ENCODE data around the gene SLC51B.
"Not testable (repeated sequence)": the region's sequence is repeated elsewhere in the genome, so short reads cannot be mapped to it uniquely, and the experiment has no call there.

SLC51B gene

DNA sequence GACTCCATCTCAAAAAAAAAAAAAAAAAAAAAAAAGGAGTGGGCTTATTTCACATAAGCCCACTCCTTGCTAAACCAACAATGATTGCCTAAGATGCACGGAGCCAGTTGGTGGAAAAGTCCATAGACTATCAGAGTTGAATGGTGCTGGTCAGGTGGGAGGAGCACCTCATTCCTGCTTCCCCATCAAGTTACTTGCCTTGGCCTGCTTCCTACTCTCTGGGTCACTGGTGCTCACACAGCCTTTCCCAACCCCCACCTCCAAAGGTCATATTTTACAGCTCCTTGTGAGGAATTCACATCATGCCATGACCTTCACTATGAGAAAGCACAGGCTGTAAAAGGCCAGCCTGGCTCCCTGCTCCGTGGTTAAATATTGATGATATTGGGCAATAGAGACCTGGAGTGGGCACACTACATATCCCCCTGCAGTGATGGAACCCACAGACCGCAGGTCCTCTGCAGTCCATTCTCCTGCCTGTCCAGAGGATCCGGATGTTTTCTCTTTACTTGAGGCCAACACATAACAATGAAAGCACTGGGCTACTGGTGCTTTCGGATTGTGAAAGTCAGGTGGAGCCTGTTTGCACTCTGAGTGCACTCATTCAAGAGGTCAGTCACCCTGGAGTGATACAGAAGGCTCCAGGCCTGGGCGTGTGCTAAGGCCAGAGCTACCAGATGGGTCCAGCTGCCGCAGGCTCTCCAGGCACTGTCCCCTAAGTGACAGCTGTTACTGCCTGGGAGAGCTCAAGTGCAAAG is at the start of gene SLC51B:
Gene SLC51B, plus strand, starts transcription at position 664 of the 758 bp plus-strand sequence. CDS start 4,618 bp downstream, outside the sequence.
- DNase-seq (ENCODE audit: low read depth in 1 of 2, low spot score in 1 of 2), result no peak

DNA sequence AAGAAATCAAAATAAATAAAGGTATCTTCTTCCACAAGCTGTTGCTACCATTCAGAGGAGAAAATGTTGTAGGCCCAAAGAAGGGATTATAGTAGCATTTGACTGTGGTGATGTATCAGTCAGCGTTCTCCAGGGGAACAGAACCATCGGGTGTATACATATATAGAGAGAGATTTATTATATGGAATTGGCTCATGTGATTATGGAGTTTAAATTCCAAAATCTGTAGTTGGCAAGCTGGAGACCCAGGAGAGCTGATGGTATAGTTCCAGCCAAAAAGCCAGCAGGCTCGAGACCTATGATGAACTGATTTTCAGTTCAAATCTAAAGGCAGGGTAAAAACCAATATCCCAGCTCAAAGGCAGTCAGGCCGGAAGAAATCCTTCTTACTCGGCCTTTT is 48.1 kb upstream of the SLC51B start:
- no peak for DNase-seq (ENCODE audit: low read depth in 1 of 2, low spot score in 1 of 2)

DNA sequence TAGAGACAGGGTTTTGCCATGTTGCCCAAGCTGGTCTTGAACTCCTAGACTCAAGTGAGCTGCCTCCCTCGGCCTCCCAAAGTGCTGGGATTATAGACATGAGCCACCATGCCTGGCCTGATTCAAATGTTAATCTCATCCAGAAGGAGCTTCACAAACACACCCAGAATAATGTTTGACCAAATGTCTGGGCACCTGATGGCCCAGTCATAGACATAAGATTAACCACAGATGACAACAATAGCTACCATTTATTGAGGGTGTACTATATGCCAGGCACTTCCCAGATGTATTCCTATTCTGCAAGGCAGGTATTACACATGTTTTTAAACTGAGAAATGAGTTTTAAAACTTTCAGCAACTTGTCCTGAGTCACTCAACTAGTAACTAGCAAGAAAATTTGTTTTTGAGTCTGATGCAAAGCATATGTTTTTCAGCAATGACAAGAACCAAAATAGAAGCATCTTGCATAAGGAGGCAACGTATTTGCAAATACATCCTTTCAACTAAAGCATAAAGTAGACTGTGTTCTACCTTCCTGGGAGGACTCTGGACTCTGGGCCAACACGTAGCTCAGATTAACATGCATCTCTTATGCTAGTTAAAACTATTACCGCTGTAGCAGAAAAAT is 47.3 kb upstream of the SLC51B start:
- no peak for DNase-seq (ENCODE audit: low read depth in 1 of 2, low spot score in 1 of 2)

DNA sequence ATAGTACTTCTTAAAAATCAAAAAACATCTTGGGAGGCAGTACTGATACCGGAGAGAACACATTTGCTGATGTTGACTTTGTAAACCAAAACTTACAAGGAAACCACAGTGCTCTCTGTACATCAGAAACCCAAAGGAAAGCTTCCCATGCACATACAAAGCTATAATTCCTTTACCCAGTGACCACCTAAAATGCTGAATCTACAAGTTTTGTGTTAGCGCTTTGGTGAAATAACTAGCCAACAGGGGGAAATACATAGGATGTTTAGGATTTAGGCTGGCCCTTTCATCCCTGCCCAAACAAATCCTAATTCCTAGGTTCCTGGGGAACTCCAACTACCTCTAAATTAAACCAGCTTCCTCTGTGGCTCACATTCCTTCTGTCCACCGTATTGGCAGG is 40.2 kb upstream of the SLC51B start:
- no peak for DNase-seq (ENCODE audit: low read depth in 1 of 2, low spot score in 1 of 2)

DNA sequence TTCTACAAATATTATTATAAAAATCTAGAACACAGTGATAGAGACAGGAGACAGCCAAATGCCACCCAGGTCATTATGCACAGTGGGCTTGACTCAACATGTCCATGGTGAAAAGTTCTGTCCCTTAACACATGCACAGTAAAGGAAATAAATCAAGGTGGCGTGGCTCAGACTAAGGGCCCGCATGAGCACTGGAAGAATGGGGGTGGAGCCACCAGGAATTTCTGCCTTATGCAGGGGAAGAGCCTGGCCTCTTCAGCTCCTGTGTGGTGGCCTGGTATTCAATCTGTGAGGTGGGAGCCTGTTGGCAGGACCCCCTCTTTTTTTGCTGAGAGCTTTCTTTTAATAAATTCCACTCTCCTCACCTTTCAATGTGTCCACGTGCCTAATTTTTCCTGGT is 38.3 kb upstream of the SLC51B start:
- no peak for DNase-seq (ENCODE audit: low read depth in 1 of 2, low spot score in 1 of 2)

DNA sequence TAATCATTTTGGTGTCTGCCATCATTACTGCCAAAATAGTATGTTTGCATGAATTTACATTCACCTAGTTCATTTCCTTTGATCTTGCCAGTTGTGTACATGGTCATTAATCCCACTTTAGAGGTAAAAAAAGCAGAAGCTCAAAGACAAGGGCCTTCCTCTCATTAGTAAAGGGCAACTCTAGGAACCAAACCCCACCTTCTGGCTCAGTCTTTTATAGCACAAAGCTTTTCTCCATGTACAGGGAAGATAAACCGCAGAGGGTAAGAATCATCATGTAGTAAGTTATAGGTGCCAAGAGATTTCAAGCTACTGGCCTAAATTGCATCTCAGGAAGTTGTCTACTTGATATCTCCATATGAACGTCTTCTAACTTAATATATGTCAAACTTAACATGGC is 36.2 kb upstream of the SLC51B start:
- DNase-seq (ENCODE audit: low read depth in 1 of 2, low spot score in 1 of 2), result no peak

DNA sequence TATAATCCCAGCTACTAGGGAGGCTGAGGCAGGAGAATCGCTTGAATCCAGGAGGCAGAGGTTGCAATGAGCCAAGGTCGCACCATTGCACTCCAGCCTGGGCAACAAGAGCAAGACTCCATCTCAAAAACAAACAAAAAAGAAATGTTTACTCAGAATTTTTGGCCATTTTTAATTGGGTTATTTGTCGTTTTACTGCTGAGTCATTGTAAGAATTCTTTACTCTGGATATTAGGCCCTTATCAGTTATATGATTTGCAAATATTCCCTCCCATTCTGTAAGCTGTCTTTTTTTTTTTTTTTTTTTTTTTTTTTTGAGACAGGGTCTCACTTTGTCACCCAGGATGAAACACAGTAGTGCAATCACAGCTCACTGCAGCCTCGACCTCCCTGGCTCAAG is 34.0 kb upstream of the SLC51B start:
- DNase-seq (ENCODE audit: low read depth in 1 of 2, low spot score in 1 of 2), result not testable (repeated sequence)

DNA sequence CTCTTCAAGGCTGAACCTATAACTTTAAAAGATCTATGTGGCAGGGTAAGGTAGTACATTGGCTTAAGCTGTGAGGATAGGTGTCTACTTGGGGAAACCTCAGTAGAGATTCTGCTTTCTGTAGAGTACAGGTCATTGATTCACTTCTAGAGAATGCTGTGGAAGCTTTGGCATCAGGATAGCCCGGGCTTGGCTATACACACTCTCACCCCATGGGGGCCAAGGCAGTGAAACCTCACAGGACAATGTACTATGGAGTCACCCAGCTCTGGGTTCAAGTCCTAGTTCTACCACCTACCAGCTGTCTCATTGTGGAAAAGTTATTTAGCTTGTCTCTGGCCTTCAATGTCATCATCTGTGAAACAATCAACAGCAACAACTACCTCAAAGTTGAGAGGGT is 24.8 kb upstream of the SLC51B start:
- DNase-seq (ENCODE audit: low read depth in 1 of 2, low spot score in 1 of 2), result no peak

DNA sequence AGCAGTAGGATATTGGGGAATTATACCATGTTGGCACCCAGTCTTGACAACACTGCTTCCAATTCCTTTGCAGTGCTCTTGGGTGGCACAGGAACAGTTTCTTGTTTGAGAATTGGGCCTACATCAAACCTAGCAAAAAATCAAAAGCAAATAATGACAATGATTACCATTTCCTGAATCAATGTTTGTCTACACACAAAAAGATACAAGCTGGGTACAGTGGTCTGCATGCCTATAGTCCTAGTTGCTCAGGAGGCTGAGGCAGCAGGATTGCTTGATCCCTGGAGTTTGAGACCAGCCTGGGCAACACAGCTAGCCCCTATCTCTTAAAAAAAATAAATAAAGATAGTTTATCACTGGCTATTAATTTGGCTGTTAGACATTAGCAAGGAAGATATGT is 23.7 kb upstream of the SLC51B start:
- DNase-seq (ENCODE audit: low read depth in 1 of 2, low spot score in 1 of 2), result no peak

DNA sequence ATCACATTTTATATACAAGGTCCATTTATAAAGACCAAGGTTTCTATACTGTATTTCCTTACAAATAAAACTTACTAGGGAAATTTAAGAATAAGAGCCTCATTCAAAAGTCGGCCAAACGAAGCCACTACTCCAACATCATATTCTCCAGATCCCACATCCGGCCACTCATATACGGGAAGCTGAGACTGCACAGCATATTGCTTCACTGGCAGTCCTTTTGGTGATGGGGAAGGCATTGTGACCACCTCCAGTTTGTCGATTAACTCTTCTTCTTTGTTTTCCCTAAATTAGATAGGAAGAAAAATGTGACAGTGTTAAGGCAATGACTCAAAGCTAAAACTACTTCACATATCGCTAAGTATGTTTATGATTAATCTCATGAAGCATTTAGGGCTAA is 18.4 kb upstream of the SLC51B start:
- no peak for DNase-seq (ENCODE audit: low read depth in 1 of 2, low spot score in 1 of 2)

DNA sequence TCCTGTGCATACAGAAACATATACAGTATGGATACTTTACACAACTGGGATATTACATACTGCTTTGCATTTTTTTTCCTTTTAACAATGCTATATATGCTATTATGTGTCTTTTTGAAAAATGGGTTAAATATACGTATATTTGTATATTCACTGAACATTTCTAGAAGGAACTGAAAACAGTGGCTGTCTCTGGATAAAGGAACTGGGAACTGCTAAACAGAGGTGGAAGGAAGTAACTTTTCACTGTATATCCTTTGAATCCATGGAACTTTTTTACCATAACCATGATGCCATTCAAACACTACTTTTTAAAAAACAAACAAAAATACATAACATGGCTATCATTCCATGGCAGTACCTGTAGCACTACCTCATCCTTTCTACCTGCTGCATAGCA is 17.6 kb upstream of the SLC51B start:
- DNase-seq (ENCODE audit: low read depth in 1 of 2, low spot score in 1 of 2), result no peak

DNA sequence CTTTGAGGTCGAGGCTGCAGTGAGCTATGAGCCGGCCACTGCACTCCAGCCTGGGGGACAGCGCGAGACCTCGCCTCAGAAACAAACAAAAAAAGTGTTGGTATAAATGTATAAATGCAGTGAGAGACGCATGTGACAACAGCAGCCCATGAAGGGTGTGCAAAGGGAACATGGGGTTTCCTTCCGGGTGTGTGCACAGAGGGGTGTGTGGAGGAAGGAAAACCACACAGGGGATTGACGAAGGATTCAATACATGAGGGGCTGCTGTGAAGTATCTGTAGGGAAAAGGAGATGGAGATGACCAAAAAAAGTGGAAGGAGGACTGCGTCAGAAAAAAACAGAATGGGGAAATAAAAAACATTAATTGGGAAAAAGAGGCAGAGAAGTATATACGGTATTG is 16.8 kb upstream of the SLC51B start:
- DNase-seq (ENCODE audit: low read depth in 1 of 2, low spot score in 1 of 2), result no peak

DNA sequence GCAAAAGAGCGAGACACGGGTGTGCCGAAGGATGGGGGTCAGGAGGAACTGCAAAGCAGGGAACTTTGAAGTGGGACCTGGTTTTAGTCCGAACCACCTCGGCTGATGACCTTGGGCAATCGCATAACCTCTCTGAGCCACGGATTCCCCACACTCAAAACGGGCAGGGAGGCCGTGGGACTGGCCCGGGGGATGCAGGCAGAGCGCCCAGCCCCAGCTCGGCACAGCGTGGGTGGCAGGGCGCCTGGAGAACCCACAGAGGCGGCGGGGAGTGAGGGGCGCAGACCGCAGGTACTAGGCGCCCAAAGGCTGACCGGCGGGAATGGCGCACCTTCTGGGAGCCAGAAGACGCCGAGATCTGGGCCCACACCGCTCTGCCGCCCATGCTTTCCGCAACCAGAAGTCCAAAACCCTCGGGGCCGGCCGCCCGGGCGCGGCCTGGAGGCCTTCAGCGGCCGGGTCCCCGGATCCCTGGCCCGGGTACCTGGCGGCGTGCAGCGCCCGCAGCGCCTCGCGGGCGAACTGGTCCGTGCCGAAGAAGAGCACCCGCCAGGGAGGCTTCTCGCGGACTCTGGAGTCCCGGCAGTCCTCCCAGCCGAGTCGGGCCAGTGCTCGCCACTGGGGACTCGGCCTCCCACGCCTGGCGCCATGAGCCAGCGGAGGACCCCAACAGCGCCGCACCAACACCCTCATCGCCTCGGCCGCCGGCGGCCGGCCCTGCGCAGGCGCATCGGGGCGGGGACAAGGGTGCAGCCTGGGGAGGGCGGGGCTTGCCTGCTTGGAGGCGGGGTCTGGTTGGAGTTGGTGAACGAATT is 16.1 kb upstream of the SLC51B start, which contains the start of gene MTFMT:
Gene MTFMT, minus strand, starts transcription at position 719 of the 815 bp plus-strand sequence. Its CDS starts 26 bp downstream, at position 693.
- peak; percentile 88 to 90 for DNase-seq (ENCODE audit: low read depth in 1 of 2, low spot score in 1 of 2)

DNA sequence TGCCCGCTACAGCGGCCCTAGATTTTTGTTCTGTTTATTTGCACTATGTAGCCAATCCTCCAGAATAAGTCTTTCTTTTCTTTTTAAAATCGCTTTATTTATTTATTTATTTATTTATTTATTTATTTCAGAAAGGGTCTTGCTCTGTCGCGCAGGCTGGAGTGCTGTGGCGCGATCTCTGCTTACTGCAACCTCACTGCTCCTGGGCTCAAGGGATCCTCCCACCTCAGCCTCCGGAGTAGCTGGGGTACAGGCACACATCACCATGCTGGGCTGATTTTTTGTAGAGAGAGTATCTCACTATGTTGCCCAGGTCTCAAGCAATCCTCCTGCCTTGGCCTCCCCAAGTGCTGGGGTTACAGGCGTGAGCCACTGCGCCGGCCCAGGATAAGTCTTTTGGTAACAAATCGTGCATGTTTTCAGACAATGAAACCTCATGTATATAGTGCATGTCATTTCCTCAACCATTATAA is 15.4 kb upstream of the SLC51B start:
- no peak for DNase-seq (ENCODE audit: low read depth in 1 of 2, low spot score in 1 of 2)

DNA sequence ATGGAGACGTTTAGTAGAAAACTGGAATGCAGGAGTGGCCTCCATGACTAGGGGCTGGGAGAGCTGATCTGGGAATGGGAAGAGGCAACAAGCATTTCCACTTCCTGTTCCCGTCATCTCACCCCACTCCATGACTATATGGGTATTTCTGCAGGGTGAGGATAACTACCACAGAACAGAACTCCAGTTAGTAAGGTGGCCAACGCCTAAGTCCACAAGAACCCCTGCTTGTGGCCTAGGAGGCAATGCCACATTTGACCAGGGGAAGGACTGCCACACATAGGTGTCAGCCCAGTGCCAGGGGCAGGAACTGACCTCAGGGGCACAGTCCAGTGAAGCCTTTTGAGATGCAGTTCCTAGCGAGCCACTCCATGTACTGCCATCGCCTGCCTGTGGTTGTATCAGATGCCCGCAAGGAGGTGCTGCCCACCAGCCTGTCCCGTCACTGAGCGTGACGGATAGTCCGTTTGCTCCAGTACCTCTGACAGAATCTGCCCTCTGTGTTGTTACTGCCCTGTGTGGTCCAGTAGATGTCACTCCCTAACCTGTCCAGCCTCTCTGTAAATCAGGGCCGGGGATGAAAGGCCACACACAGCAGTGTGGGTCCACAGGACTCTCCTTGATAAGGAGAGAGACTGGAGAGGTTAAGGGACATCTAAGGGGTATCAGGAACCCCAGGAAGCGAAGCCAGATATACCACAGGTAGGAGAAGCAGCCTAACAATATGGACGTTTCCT is 12.2 kb upstream of the SLC51B start:
- DNase-seq (ENCODE audit: low read depth in 1 of 2, low spot score in 1 of 2), result no peak

DNA sequence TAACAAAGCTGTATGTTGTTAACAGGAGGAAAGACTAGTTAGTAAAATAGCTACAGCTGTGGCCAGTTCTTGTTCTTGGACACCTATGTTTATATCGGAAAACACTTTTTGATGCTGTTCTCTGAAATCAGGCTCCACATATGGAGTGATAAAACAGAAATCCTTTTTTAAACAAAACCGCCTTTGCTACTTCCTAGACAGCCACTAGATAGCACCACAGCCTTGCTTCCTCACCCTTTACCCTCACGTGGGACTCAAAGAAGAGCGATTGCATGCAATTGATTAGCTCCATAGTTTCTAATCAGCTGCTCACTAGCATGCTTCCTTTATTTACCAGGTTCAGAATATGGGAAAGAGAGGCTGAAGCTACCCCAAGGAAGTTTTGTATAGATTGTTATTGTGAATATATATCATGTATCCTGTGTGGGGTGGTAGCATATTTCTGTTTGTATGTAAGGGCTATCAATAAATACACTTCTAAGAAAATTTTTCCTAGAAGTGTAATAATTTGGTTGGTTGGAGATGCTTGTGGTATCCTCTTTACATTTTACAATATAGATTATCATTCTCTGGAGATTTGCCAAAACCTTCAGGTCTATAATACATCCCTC is 11.4 kb upstream of the SLC51B start:
- DNase-seq (ENCODE audit: low read depth in 1 of 2, low spot score in 1 of 2), result no peak

DNA sequence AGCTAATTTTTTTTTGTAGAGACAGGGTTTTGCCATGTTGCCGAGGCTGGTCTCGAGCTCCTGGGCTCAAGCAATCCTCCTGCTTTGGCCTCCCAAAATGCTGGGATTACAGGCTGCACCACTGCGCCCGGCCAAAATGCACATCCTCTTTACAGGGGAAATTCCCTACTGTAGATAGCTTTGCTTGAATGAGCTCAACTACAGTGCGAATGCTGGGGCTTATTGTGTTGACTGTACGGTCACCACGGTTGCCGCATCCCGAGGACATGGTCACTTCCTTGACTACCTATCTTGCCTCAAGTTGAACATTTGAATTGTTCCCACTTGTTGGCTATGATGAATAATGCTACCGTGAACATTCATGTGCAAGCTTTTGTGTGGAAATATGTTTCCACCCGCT is 10.5 kb upstream of the SLC51B start:
- no peak for DNase-seq (ENCODE audit: low read depth in 1 of 2, low spot score in 1 of 2)

DNA sequence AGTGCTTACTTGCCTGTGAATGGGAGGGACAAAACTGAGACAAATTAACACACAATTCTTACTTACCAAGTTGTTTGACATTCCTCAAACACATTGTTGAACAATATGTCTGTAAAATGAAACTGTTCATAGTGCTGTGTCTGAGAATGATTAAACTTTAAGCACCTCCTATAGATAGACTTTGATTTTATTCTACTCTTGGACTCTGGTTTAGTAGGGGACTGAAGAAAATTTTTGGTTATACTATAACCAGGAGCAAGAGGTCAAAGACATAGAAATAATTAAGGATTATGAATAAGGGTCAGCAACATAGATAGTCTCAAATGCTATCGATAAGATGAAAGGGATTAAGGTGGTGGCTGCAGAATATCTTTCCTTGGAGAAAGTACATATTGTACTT is 7.9 kb upstream of the SLC51B start:
- DNase-seq (ENCODE audit: low read depth in 1 of 2, low spot score in 1 of 2), result no peak

DNA sequence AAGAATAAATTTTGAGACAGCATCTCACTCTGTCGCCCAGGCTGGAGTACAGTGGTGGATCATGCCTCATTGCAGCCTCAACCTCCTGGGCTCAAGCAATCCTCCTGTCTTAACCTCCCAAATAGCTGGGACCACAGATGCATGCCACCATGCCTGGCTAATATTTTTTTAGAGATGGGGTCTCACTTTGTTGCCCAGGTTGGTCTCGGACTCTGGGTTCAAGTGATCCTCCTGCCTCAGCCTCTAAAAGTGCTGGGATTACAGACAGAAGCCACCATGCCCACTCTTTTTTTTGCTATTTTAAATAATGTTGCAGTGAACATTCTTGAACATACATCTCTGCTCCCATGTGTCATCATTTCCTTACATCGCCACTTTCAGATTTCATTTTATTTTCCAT is 6.8 kb upstream of the SLC51B start:
- no peak for DNase-seq (ENCODE audit: low read depth in 1 of 2, low spot score in 1 of 2)

DNA sequence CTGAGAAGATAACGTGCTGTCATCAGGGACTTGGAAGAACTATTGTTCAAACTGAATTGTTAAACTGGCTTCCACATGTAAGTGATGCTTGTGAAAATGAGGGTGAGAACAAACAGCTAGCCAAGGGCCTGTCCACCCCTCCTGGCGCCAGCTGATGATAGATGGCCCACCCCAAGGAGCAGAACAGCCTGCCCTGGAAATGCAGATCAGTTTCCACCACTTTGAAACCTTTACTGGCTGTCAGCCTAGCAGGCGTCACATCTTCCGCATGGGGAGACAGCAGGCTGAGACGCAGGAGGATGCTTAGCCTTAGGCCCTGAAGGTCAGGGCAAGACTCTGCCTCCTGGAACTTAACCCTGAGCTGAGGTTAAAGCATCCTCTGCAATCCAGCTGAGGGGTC is 6.4 kb upstream of the SLC51B start:
- no peak for DNase-seq (ENCODE audit: low read depth in 1 of 2, low spot score in 1 of 2)

DNA sequence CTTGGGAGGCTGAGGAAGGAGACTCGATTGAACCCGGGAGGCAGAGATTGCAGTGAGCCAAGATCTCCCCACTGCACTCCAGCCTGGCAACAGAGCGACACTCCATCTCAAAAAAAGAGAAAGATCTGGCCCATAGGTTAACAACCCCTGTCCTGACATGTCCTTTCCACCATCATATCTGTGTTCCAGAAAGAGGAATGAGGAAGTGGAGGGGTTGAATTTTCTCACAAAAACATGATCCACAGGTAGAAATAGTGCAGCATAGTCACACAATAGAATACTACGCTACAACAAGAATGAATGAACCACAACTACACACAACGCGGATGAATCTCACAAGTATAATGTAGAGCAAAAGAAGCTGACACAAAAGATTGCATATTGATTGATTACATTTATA is 4.7 kb upstream of the SLC51B start:
- DNase-seq (ENCODE audit: low read depth in 1 of 2, low spot score in 1 of 2), result no peak
